GM12878 (cell line): Measurements from ENCODE around the gene TOP1.

Source experiments
- EP300 ChIP-seq, 2 experiments: fragments of 150-350 bp in 1 of 2; IDR thresholded peaks; 2 replicates each; pipeline ENCODE4 v1.6.1; 2011 to 2012; ENCODE audit warnings: low read depth in 2 of 2, low read length in 2 of 2, borderline replicate concordance in 1 of 2, improper control_type of control experiment in 1 of 2, inconsistent platforms in 1 of 2; ENCODE audit not compliant: control insufficient read depth in 1 of 2
- HCFC1 ChIP-seq: fragments of 150-350 bp; IDR thresholded peaks from 2 replicates; pipeline ENCODE4 v1.6.1; 2014; ENCODE audit warnings: low read length
- NR2C2 ChIP-seq: IDR thresholded peaks from 2 replicates; pipeline ENCODE4 v1.6.1; 2011; ENCODE audit warnings: borderline replicate concordance, low read depth; ENCODE audit not compliant: control insufficient read depth, insufficient read length
- POLR2A ChIP-seq: IDR thresholded peaks from 2 replicates; pipeline ENCODE4 v1.6.1; 2011; ENCODE audit warnings: low read depth, mild to moderate bottlenecking, low read length
- POLR2AphosphoS5 ChIP-seq: IDR thresholded peaks from 2 replicates; pipeline ENCODE4 v1.6.1; 2011; ENCODE audit warnings: mild to moderate bottlenecking, low read length, inconsistent platforms
- RFX5 ChIP-seq: IDR thresholded peaks from 2 replicates; pipeline ENCODE4 v1.6.1; 2011; ENCODE audit warnings: low read depth, low read length, improper control_type of control experiment
- ZNF24 ChIP-seq: fragments of 450-650 bp; IDR thresholded peaks from 2 replicates; pipeline ENCODE4 v1.6.1; 2017; ENCODE audit warnings: antibody characterized with exemption, mild to moderate bottlenecking
- TF ChIP-seq, protein P1 (sequence below): fragments of 450-650 bp; IDR thresholded peaks from 2 replicates; pipeline ENCODE4 v1.6.1; 2017; ENCODE audit warnings: mild to moderate bottlenecking, low read depth, inconsistent platforms; ENCODE audit not compliant: poor library complexity, severe bottlenecking
- TF ChIP-seq, protein P2 (sequence below): IDR thresholded peaks from 2 replicates; pipeline ENCODE4 v1.6.1; 2012; ENCODE audit warnings: low read length, inconsistent platforms

DNA sequence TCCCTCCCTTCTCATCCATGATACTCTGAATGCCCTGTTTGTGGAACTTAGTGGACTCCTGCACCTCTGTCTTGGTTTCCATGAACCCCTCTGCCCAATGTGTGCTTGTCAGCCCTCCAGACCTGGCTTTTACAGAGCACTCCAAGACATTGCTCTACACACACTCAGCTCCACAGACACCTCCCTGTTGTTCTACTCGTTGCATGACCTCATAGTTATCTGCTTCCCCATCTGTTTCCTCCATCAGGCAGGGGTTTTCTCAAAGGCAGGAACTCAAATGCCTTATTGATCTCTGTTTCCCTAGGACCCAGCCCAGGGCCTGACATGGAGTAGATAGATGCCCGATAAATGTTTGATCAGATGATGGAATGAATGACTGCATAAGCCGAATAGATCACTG lies 122.0 kb downstream of the TOP1 start:
- TF ChIP-seq RFX5, result no peak
- no peak for TF ChIP-seq NR2C2
- TF ChIP-seq, protein P1, sequence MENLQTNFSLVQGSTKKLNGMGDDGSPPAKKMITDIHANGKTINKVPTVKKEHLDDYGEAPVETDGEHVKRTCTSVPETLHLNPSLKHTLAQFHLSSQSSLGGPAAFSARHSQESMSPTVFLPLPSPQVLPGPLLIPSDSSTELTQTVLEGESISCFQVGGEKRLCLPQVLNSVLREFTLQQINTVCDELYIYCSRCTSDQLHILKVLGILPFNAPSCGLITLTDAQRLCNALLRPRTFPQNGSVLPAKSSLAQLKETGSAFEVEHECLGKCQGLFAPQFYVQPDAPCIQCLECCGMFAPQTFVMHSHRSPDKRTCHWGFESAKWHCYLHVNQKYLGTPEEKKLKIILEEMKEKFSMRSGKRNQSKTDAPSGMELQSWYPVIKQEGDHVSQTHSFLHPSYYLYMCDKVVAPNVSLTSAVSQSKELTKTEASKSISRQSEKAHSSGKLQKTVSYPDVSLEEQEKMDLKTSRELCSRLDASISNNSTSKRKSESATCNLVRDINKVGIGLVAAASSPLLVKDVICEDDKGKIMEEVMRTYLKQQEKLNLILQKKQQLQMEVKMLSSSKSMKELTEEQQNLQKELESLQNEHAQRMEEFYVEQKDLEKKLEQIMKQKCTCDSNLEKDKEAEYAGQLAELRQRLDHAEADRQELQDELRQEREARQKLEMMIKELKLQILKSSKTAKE, result no peak
- TF ChIP-seq, protein P2, sequence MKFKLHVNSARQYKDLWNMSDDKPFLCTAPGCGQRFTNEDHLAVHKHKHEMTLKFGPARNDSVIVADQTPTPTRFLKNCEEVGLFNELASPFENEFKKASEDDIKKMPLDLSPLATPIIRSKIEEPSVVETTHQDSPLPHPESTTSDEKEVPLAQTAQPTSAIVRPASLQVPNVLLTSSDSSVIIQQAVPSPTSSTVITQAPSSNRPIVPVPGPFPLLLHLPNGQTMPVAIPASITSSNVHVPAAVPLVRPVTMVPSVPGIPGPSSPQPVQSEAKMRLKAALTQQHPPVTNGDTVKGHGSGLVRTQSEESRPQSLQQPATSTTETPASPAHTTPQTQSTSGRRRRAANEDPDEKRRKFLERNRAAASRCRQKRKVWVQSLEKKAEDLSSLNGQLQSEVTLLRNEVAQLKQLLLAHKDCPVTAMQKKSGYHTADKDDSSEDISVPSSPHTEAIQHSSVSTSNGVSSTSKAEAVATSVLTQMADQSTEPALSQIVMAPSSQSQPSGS, result no peak
- TF ChIP-seq POLR2AphosphoS5, result no peak
- TF ChIP-seq POLR2A, result no peak
- no peak for TF ChIP-seq HCFC1
- no peak for TF ChIP-seq EP300 (IDR thresholded peaks at IDR 0.05; ENCODE audit: borderline replicate concordance in 1 of 2, control insufficient read depth in 1 of 2, low read depth in 2 of 2, low read length in 2 of 2)
- TF ChIP-seq ZNF24, result no peak
